ENCODE measurements around the gene RUNX1. TPM values are rescaled to one million over a fixed set of nuclear protein-coding genes. Genes with fewer than 3 reads are reported as not detected.

Gene RUNX1
- total RNA-seq, 1 donor from 2014 or later, result 62.1 TPM

DNA sequence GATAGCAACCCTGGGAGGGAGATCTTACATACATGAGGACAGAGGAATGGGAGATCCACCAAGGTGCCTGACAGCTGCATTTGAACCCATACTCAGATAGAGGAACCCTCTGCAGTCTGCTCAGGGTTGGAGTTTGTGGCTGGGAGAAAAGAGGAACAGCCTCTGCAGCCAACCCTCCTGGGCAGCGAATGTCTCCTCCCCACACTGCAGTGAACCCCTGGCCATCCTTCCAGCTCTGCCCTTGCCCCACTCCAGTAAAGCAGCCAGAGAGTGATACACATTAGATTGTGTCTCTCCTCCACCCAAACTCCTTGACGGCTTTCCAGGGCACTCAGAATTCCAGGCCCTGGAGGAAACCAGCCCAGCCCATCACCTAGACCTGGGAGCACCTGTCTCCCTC lies 137.7 kb downstream of the RUNX1 start:
- Histone ChIP-seq H3K4me1 (peaks cover 13% of the 10 kb centered on the region), H3K9me3 (no peaks in the 10 kb centered on the region), H3K27me3 (no peaks in the 10 kb centered on the region), H3K4me3 (no peak overlapping the region), H3K36me3 (no peaks in the 10 kb centered on the region), H3K27ac (no peak overlapping the region)
- intact Hi-C loops (cut with DNase I), result no loop called here
- DNase-seq (ENCODE audit: extremely low spot score in 2 of 2), result peak in 1 of 2 donors; percentile 89
- no peak for TF ChIP-seq POLR2A (IDR thresholded peaks at IDR 0.05)
- TF ChIP-seq, protein P1, sequence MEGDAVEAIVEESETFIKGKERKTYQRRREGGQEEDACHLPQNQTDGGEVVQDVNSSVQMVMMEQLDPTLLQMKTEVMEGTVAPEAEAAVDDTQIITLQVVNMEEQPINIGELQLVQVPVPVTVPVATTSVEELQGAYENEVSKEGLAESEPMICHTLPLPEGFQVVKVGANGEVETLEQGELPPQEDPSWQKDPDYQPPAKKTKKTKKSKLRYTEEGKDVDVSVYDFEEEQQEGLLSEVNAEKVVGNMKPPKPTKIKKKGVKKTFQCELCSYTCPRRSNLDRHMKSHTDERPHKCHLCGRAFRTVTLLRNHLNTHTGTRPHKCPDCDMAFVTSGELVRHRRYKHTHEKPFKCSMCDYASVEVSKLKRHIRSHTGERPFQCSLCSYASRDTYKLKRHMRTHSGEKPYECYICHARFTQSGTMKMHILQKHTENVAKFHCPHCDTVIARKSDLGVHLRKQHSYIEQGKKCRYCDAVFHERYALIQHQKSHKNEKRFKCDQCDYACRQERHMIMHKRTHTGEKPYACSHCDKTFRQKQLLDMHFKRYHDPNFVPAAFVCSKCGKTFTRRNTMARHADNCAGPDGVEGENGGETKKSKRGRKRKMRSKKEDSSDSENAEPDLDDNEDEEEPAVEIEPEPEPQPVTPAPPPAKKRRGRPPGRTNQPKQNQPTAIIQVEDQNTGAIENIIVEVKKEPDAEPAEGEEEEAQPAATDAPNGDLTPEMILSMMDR (IDR thresholded peaks at IDR 0.05), result no peak
- TF ChIP-seq POLR2AphosphoS5 (IDR thresholded peaks at IDR 0.05; ENCODE audit: insufficient read depth in 1 of 2, low read depth in 1 of 2), result no peak

DNA sequence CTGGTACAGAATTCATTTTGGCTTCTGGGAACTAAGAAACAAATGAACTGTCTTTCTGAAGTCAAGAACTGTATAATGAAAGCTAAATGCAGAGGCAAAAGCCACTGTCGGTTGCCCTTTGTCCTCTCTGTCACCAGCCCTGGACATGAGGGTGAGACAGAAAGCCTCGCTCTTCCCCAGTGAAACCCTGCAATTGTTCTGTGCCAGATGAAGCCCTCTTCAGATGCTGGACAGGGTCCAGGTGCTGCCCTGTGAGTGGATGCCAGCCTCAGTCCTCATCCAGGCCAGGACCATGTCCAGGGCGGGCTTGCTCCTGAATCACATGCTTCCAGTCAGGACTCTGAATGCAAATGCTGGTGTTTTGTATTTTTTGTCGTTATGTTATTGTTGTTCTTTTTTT lies 138.7 kb downstream of the RUNX1 start:
- TF ChIP-seq POLR2AphosphoS5 (IDR thresholded peaks at IDR 0.05; ENCODE audit: insufficient read depth in 1 of 2, low read depth in 1 of 2) (no peak), POLR2A (IDR thresholded peaks at IDR 0.05) (no peak)
- TF ChIP-seq, protein P1 (IDR thresholded peaks at IDR 0.05), result no peak
- Histone ChIP-seq H3K36me3 (no peaks in the 10 kb centered on the region), H3K4me1 (peaks cover 13% of the 10 kb centered on the region), H3K9me3 (no peaks in the 10 kb centered on the region), H3K4me3 (no peak overlapping the region), H3K27ac (no peak overlapping the region), H3K27me3 (no peaks in the 10 kb centered on the region)
- peak in 1 of 2 donors; percentile 89 for DNase-seq (ENCODE audit: extremely low spot score in 2 of 2)
- intact Hi-C loops (cut with DNase I), result no loop called here

DNA sequence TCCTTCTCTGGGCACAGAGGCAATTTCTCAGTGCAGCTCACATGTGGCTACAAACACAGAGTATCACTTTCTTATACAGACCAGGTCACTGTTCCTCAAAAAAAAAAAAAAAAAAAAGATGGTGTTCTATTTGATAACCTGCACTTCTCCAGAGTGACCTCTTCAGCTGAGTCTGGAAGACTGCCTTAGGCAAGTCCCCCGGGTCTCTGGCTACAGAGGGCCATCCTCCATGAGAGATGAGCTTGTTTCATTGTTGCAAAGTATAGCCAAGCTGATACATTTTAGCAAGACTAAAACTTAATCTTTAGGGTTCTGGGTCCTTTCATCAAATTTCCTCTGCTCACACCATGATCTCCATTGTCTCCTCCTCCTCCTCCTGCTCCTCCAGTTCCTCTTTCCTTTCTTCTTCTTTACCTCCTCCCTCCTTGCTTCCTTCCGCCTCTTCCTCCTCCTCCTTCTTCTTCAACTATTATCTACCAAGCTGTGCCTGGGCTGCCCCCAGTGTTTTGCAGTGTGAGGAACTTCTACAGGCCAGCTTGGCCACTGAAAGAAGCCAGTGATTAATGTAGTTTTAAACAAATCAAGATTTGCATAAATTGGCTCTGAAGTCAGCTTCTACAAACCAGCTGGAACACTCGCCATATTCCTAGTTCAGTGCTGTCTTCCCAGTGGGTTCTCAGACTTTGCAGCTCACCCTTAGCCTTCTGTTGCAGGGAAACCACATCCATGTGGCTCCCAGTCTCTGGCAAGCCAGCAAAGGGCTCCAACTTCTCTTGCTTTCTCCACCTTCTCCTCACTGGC lies 139.4 kb downstream of the RUNX1 start:
- H3K9me3 ChIP-seq, result no peaks in the 10 kb centered on the region
- H3K27me3 ChIP-seq, result no peaks in the 10 kb centered on the region
- DNase-seq (ENCODE audit: extremely low spot score in 2 of 2), result peak in 1 of 2 donors; percentile 34
- H3K4me3 ChIP-seq, result no peak overlapping the region
- peaks cover 13% of the 10 kb centered on the region for H3K4me1 ChIP-seq
- TF ChIP-seq, protein P1 (IDR thresholded peaks at IDR 0.05), result no peak
- TF ChIP-seq POLR2A (IDR thresholded peaks at IDR 0.05) (no peak), POLR2AphosphoS5 (IDR thresholded peaks at IDR 0.05; ENCODE audit: insufficient read depth in 1 of 2, low read depth in 1 of 2) (no peak)
- H3K27ac ChIP-seq, result no peak overlapping the region
- H3K36me3 ChIP-seq, result no peaks in the 10 kb centered on the region
- intact Hi-C loops (cut with DNase I), result no loop called here

DNA sequence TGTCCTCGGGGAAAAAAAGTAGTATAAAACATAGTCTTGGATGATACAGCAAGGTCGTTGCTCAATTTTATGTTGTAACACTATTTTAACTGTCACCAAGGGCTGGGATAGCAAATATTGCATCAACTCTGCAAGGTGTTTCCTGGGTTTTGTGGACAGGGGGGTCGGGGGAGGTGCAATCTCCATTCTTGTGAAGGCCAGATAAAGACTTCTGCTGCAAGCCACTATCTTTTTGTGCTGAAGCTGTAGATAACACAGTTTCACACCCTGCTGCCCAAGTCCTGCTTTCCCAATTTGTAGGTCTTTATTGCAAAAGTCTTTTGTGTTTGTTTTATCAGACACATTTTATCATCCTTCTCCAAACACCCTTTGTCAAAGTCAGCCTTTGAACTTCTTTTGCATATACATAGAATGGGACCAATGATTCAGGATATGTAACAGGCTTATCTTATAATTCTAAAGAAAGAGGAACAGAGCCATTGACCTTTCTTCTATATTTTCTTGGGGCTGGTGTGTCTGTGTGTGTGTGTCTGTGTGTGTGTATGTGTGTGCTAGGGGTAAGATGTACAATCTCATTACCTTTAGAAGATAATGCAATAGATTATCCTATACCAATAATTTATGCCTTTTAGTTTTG lies 140.6 kb downstream of the RUNX1 start:
- TF ChIP-seq, protein P1 (IDR thresholded peaks at IDR 0.05), result no peak
- TF ChIP-seq POLR2A (IDR thresholded peaks at IDR 0.05) (no peak), POLR2AphosphoS5 (IDR thresholded peaks at IDR 0.05; ENCODE audit: insufficient read depth in 1 of 2, low read depth in 1 of 2) (no peak)
- DNase-seq (ENCODE audit: extremely low spot score in 2 of 2), result no peak
- peaks cover 8% of the 10 kb centered on the region for H3K4me1 ChIP-seq
- H3K9me3 ChIP-seq, result no peaks in the 10 kb centered on the region
- no peak overlapping the region for H3K4me3 ChIP-seq
- intact Hi-C loops (cut with DNase I), result no loop called here
- no peak overlapping the region for H3K27ac ChIP-seq
- no peaks in the 10 kb centered on the region for H3K36me3 ChIP-seq
- H3K27me3 ChIP-seq, result no peaks in the 10 kb centered on the region

Data from vagina (tissue), 2 donors.